Measurements from ENCODE around the gene PLN.

The PLN gene

GRCh38 chr6:118594877-118595276 lies 46.8 kb downstream of the PLN start:
- H3K36me3 ChIP-seq (ENCODE audit: insufficient read depth, low read length): no peaks in the 10 kb centered on the region
- H3K9me3 ChIP-seq (ENCODE audit: low read length): no peaks in the 10 kb centered on the region
- no peak overlapping the region for H3K4me3 ChIP-seq (ENCODE audit: low read length)
- H2AFZ ChIP-seq (ENCODE audit: low read depth, low read length): no peak overlapping the region
- H3K4me1 ChIP-seq (ENCODE audit: insufficient read depth, low read length): peaks cover 3% of the 10 kb centered on the region
- no peaks in the 10 kb centered on the region for H3K27me3 ChIP-seq (ENCODE audit: insufficient read depth, low read length)

- H3K36me3 ChIP-seq (ENCODE audit: insufficient read depth, low read length): no peaks in the 10 kb centered on the region
- H3K4me1 ChIP-seq (ENCODE audit: insufficient read depth, low read length): peaks cover 3% of the 10 kb centered on the region
- H3K4me3 ChIP-seq (ENCODE audit: low read length): no peak overlapping the region
- H3K27me3 ChIP-seq (ENCODE audit: insufficient read depth, low read length): no peaks in the 10 kb centered on the region
- H3K9me3 ChIP-seq (ENCODE audit: low read length): no peaks in the 10 kb centered on the region
- no peak overlapping the region for H2AFZ ChIP-seq (ENCODE audit: low read depth, low read length)
Measured at GRCh38 chr6:118596774-118597320, 48.8 kb downstream of the PLN start.

GRCh38 chr6:118597636-118598035 lies 49.5 kb downstream of the PLN start:
- H3K27me3 ChIP-seq (ENCODE audit: insufficient read depth, low read length): no peaks in the 10 kb centered on the region
- H2AFZ ChIP-seq (ENCODE audit: low read depth, low read length): no peak overlapping the region
- no peak overlapping the region for H3K4me3 ChIP-seq (ENCODE audit: low read length)
- no peaks in the 10 kb centered on the region for H3K36me3 ChIP-seq (ENCODE audit: insufficient read depth, low read length)
- H3K9me3 ChIP-seq (ENCODE audit: low read length): no peaks in the 10 kb centered on the region
- H3K4me1 ChIP-seq (ENCODE audit: insufficient read depth, low read length): peaks cover 3% of the 10 kb centered on the region

GRCh38 chr6:118598324-118598723 lies 50.2 kb downstream of the PLN start:
- H3K4me3 ChIP-seq (ENCODE audit: low read length): no peak overlapping the region

GRCh38 chr6:118602300-118602699 lies 54.2 kb downstream of the PLN start:
- peaks cover 3% of the 10 kb centered on the region for H3K9me3 ChIP-seq (ENCODE audit: low read length)
- no peak overlapping the region for H2AFZ ChIP-seq (ENCODE audit: low read depth, low read length)
- H3K36me3 ChIP-seq (ENCODE audit: insufficient read depth, low read length): no peaks in the 10 kb centered on the region

More at GRCh38 chr6:118598324-118598723, 50.2 kb downstream of the PLN start:
- Histone ChIP-seq H2AFZ (ENCODE audit: low read depth, low read length) (no peak overlapping the region), H3K27me3 (ENCODE audit: insufficient read depth, low read length) (no peaks in the 10 kb centered on the region), H3K36me3 (ENCODE audit: insufficient read depth, low read length) (no peaks in the 10 kb centered on the region), H3K9me3 (ENCODE audit: low read length) (peaks cover 2% of the 10 kb centered on the region), H3K4me1 (ENCODE audit: insufficient read depth, low read length) (peaks cover 3% of the 10 kb centered on the region)

GRCh38 chr6:118603372-118603771 lies 55.3 kb downstream of the PLN start:
- H3K9me3 ChIP-seq (ENCODE audit: low read length): peaks cover 3% of the 10 kb centered on the region
- H3K4me1 ChIP-seq (ENCODE audit: insufficient read depth, low read length): no peaks in the 10 kb centered on the region
- H2AFZ ChIP-seq (ENCODE audit: low read depth, low read length): no peak overlapping the region
- no peaks in the 10 kb centered on the region for H3K27me3 ChIP-seq (ENCODE audit: insufficient read depth, low read length)
- no peaks in the 10 kb centered on the region for H3K36me3 ChIP-seq (ENCODE audit: insufficient read depth, low read length)
- no peak overlapping the region for H3K4me3 ChIP-seq (ENCODE audit: low read length)

More at GRCh38 chr6:118602300-118602699, 54.2 kb downstream of the PLN start:
- H3K4me3 ChIP-seq (ENCODE audit: low read length): no peak overlapping the region
- H3K4me1 ChIP-seq (ENCODE audit: insufficient read depth, low read length): peaks cover 3% of the 10 kb centered on the region
- no peaks in the 10 kb centered on the region for H3K27me3 ChIP-seq (ENCODE audit: insufficient read depth, low read length)

- H3K9me3 ChIP-seq (ENCODE audit: low read length): peaks cover 3% of the 10 kb centered on the region
- no peaks in the 10 kb centered on the region for H3K4me1 ChIP-seq (ENCODE audit: insufficient read depth, low read length)
- no peak overlapping the region for H3K4me3 ChIP-seq (ENCODE audit: low read length)
- H2AFZ ChIP-seq (ENCODE audit: low read depth, low read length): no peak overlapping the region
- H3K36me3 ChIP-seq (ENCODE audit: insufficient read depth, low read length): no peaks in the 10 kb centered on the region
- no peaks in the 10 kb centered on the region for H3K27me3 ChIP-seq (ENCODE audit: insufficient read depth, low read length)
Measured at GRCh38 chr6:118606268-118606667, 58.2 kb downstream of the PLN start.

- H2AFZ ChIP-seq (ENCODE audit: low read depth, low read length): no peak overlapping the region
- no peaks in the 10 kb centered on the region for H3K27me3 ChIP-seq (ENCODE audit: insufficient read depth, low read length)
- H3K36me3 ChIP-seq (ENCODE audit: insufficient read depth, low read length): no peaks in the 10 kb centered on the region
- no peak overlapping the region for H3K4me3 ChIP-seq (ENCODE audit: low read length)
- H3K9me3 ChIP-seq (ENCODE audit: low read length): peaks cover 3% of the 10 kb centered on the region
- no peaks in the 10 kb centered on the region for H3K4me1 ChIP-seq (ENCODE audit: insufficient read depth, low read length)
Measured at GRCh38 chr6:118606858-118607257, 58.8 kb downstream of the PLN start.
